KOPT-K1 (cell line): ENCODE results near the gene RASA3.
"Not testable (repeated sequence)": the region's sequence is repeated elsewhere in the genome, so short reads cannot be mapped to it uniquely, and the experiment has no call there.

ENCODE experiments used
- H3K27ac ChIP-seq: fragments of 200-600 bp; sonication (generic); 2 replicates; pipeline ENCODE4 v1.5.1; 2016; ENCODE audit warnings: antibody characterized with exemption, mild to moderate bottlenecking, low read depth, low read length; ENCODE audit not compliant: poor library complexity, severe bottlenecking
- H3K36me3 ChIP-seq: fragments of 200-600 bp; sonication (generic); 2 replicates; pipeline ENCODE4 v1.5.1; 2017; ENCODE audit warnings: antibody characterized with exemption, mild to moderate bottlenecking, low read length, moderate library complexity; ENCODE audit not compliant: insufficient read depth
- H3K9me3 ChIP-seq: fragments of 200-600 bp; sonication (generic); 2 replicates; pipeline ENCODE4 v1.5.1; 2017; ENCODE audit warnings: antibody characterized with exemption, low read length, mild to moderate bottlenecking; ENCODE audit not compliant: insufficient read depth, poor library complexity, severe bottlenecking

The RASA3 gene

GRCh38 chr13:114100446-114101357 lies 31.7 kb downstream of the RASA3 start:
- Histone ChIP-seq H3K9me3 (no peaks in the 10 kb centered on the region), H3K27ac (no peak overlapping the region), H3K36me3 (no peaks in the 10 kb centered on the region)

GRCh38 chr13:114099918-114100445 lies 32.4 kb downstream of the RASA3 start:
- H3K36me3 ChIP-seq = no peaks in the 10 kb centered on the region
- H3K9me3 ChIP-seq = no peaks in the 10 kb centered on the region
- no peak overlapping the region for H3K27ac ChIP-seq

GRCh38 chr13:114099191-114099590 lies 33.2 kb downstream of the RASA3 start:
- Histone ChIP-seq H3K36me3 (no peaks in the 10 kb centered on the region), H3K9me3 (peaks cover under 1% of the 10 kb centered on the region), H3K27ac (no peak overlapping the region)

GRCh38 chr13:114098689-114099056 lies 33.8 kb downstream of the RASA3 start:
- H3K36me3 ChIP-seq, H3K9me3 ChIP-seq, H3K27ac ChIP-seq: not testable (repeated sequence)

GRCh38 chr13:114097893-114098688 lies 34.3 kb downstream of the RASA3 start:
- Histone ChIP-seq H3K36me3 (no peaks in the 10 kb centered on the region), H3K9me3 (peaks cover 11% of the 10 kb centered on the region), H3K27ac (no peak overlapping the region)

GRCh38 chr13:114097212-114097892 lies 35.1 kb downstream of the RASA3 start:
- Histone ChIP-seq H3K9me3 (peaks cover 18% of the 10 kb centered on the region), H3K36me3 (no peaks in the 10 kb centered on the region), H3K27ac (no peak overlapping the region)

- no peak overlapping the region for H3K27ac ChIP-seq
- peaks cover 24% of the 10 kb centered on the region for H3K9me3 ChIP-seq
- H3K36me3 ChIP-seq = no peaks in the 10 kb centered on the region
Observed at GRCh38 chr13:114096811-114097211, 35.6 kb downstream of the RASA3 start.

- no peak overlapping the region for H3K27ac ChIP-seq
- H3K36me3 ChIP-seq = no peaks in the 10 kb centered on the region
- peaks cover 31% of the 10 kb centered on the region for H3K9me3 ChIP-seq
Observed at GRCh38 chr13:114096031-114096485, 36.4 kb downstream of the RASA3 start.

GRCh38 chr13:114095486-114095885 lies 36.9 kb downstream of the RASA3 start:
- H3K9me3 ChIP-seq = peaks cover 37% of the 10 kb centered on the region
- H3K27ac ChIP-seq = no peak overlapping the region
- H3K36me3 ChIP-seq = no peaks in the 10 kb centered on the region

GRCh38 chr13:114093118-114093517 lies 39.3 kb downstream of the RASA3 start:
- peaks cover 46% of the 10 kb centered on the region for H3K9me3 ChIP-seq
- no peaks in the 10 kb centered on the region for H3K36me3 ChIP-seq
- no peak overlapping the region for H3K27ac ChIP-seq

GRCh38 chr13:114092468-114092867 lies 40.0 kb downstream of the RASA3 start:
- peaks cover 49% of the 10 kb centered on the region for H3K9me3 ChIP-seq
- H3K36me3 ChIP-seq = no peaks in the 10 kb centered on the region
- no peak overlapping the region for H3K27ac ChIP-seq

GRCh38 chr13:114090476-114090875 lies 41.9 kb downstream of the RASA3 start:
- Histone ChIP-seq H3K36me3 (0 out of 2 replicates have a peak, but pooled peaks cover 3% of the 10 kb centered on the region), H3K27ac (no peak overlapping the region), H3K9me3 (peaks cover 52% of the 10 kb centered on the region)

GRCh38 chr13:114089751-114090400 lies 42.5 kb downstream of the RASA3 start:
- H3K36me3 ChIP-seq = 0 out of 2 replicates have a peak, but pooled peaks cover 3% of the 10 kb centered on the region
- H3K9me3 ChIP-seq = peaks cover 52% of the 10 kb centered on the region
- H3K27ac ChIP-seq = no peak overlapping the region

GRCh38 chr13:114089341-114089740 lies 43.1 kb downstream of the RASA3 start:
- no peak overlapping the region for H3K27ac ChIP-seq
- H3K36me3 ChIP-seq = 0 out of 2 replicates have a peak, but pooled peaks cover 3% of the 10 kb centered on the region
- peaks cover 52% of the 10 kb centered on the region for H3K9me3 ChIP-seq
